PFSK-1 (cell line): ENCODE measurements around the gene HELLS.

Experiments used
- POLR2AphosphoS5 ChIP-seq: IDR thresholded peaks from 2 replicates; pipeline ENCODE4 v1.6.1; 2012; ENCODE audit warnings: low read depth, mild to moderate bottlenecking, control low read depth, low read length, moderate library complexity
- SIN3A ChIP-seq: IDR thresholded peaks from 2 replicates; pipeline ENCODE4 v1.6.1; 2012; ENCODE audit warnings: mild to moderate bottlenecking, low read length, moderate library complexity, borderline replicate concordance; ENCODE audit not compliant: insufficient read depth
- TF ChIP-seq, protein P1 (sequence below), 2 experiments: IDR thresholded peaks; 2 replicates each; pipeline versions ENCODE4 v1.6.1 to v1.8.0; 2011 to 2012; ENCODE audit warnings: low read depth in 2 of 2, low read length in 2 of 2, control low read depth in 1 of 2, inconsistent platforms in 1 of 2, mild to moderate bottlenecking in 1 of 2, moderate library complexity in 1 of 2; ENCODE audit not compliant: insufficient read depth in 1 of 2

GRCh38 chr10:94546049-94546900, 687 bp downstream of the HELLS start:
- TF ChIP-seq SIN3A (no peak), POLR2AphosphoS5 (no peak)
- TF ChIP-seq, protein P1, sequence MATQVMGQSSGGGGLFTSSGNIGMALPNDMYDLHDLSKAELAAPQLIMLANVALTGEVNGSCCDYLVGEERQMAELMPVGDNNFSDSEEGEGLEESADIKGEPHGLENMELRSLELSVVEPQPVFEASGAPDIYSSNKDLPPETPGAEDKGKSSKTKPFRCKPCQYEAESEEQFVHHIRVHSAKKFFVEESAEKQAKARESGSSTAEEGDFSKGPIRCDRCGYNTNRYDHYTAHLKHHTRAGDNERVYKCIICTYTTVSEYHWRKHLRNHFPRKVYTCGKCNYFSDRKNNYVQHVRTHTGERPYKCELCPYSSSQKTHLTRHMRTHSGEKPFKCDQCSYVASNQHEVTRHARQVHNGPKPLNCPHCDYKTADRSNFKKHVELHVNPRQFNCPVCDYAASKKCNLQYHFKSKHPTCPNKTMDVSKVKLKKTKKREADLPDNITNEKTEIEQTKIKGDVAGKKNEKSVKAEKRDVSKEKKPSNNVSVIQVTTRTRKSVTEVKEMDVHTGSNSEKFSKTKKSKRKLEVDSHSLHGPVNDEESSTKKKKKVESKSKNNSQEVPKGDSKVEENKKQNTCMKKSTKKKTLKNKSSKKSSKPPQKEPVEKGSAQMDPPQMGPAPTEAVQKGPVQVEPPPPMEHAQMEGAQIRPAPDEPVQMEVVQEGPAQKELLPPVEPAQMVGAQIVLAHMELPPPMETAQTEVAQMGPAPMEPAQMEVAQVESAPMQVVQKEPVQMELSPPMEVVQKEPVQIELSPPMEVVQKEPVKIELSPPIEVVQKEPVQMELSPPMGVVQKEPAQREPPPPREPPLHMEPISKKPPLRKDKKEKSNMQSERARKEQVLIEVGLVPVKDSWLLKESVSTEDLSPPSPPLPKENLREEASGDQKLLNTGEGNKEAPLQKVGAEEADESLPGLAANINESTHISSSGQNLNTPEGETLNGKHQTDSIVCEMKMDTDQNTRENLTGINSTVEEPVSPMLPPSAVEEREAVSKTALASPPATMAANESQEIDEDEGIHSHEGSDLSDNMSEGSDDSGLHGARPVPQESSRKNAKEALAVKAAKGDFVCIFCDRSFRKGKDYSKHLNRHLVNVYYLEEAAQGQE (IDR thresholded peaks at IDR 0.05; ENCODE audit: insufficient read depth in 1 of 2, low read depth in 2 of 2, low read length in 2 of 2), result no peak
